ENCODE measurements around the gene CDS2.
A peak's percentile ranks its signal among the peaks of the same experiment; 100 is the strongest.
"Not testable (repeated sequence)": the region's sequence is repeated elsewhere in the genome, so short reads cannot be mapped to it uniquely, and the experiment has no call there.

Gene CDS2

DNA sequence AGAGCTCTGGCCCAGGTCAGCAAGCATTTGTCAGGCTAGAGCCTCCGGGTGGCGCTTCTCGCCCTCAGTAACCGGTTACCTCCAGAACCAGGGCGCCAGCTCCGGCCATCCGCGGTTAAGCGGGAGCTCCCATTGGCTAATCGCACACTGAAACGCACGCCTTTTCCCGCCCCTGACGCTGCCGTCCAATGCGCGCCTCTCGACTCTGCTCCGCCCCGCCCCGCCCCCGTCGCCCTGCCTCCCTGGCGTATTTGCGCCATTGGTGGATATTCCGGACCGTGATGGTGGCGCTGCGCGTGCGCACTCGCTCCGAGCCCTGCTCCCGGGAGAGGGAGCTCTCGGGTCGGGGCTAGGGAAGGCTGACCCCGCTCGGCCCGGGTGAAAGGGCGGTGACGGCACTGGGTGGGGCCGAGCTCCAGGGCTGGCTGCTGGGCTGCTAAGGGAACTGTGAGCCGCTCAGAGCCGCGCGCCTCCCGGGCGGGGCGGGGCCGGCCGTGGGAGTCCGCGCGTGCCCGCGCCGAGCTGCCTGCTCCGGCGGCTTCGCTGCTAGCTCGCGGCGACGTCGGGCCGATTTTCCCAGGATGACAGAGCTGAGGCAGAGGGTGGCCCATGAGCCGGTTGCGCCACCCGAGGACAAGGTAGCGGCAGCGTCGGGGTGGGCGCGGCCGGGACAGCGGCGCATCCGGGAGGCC is at the start of gene CDS2:
CDS2 (plus strand) TSS at position 497 of the 692 bp plus-strand sequence; CDS start at position 582, 85 bp downstream.
- FAIRE-seq = peak; percentile 96

DNA sequence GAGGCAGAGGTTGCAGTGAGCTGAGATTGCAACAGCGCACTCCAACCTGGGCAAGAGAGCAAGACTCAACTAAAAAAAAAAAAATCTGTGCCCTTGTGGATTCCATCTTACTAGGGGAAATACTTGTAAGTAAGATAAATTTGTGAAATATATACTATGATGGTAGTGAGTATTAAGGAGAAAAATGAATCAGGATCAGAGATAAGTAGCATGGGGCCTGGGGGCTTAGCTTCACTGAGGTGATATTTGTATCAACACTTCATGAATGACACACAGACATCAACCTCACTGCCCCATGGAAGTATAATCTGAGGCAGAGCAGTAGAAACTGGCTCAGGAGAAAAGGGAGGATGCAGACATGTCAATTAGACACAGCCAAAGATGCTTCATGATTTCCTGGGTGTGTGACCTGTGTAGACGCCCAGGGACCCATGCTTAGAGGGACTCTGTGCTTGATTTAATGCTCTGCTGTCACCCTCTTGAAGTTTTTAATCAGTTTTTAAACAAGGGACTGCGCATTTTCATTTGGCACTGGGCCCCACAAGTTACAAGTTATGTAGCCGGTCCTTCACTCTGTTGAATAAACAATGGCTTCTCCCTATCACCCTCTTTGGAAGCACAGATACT is 48.9 kb upstream of the CDS2 start:
- no peak for FAIRE-seq

More for the DNA sequence above, at the start of gene CDS2:
- DNase-seq (ENCODE audit: insufficient read length, low spot score) = peak; percentile 98

GRCh38 chr20:5078399-5078958 is 48.3 kb upstream of the CDS2 start:
- DNase-seq (ENCODE audit: insufficient read length, low spot score) = no peak

More for the DNA sequence above, 48.9 kb upstream of the CDS2 start:
- DNase-seq (ENCODE audit: insufficient read length, low spot score) = no peak

GRCh38 chr20:5080384-5080877 is 46.4 kb upstream of the CDS2 start:
- FAIRE-seq (no peak), DNase-seq (ENCODE audit: insufficient read length, low spot score) (no peak)

More at GRCh38 chr20:5078399-5078958, 48.3 kb upstream of the CDS2 start:
- FAIRE-seq = no peak

GRCh38 chr20:5085380-5085779 is 41.4 kb upstream of the CDS2 start:
- FAIRE-seq (no peak), DNase-seq (ENCODE audit: insufficient read length, low spot score) (no peak)

DNA sequence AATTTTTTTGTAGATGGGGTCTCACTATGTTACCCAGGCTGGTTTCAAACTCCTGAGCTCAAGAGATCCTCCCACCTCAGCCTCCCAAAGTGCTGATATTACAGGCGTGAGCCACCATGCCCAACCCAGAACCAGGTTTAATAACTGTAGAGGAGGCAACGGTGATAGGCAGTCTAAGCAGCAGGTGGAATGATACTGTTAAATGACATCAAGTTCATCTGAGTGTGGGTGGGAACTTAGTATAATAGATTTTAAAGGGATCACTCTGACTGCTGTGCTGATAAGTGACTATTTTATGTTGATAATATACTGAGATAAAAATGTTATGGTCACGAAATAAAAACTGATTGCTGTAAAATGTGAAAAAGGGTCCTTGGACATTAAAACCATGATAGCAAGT is 38.1 kb upstream of the CDS2 start:
- no peak for DNase-seq (ENCODE audit: insufficient read length, low spot score)
- no peak for FAIRE-seq

- FAIRE-seq (no peak), DNase-seq (ENCODE audit: insufficient read length, low spot score) (no peak)
These were observed 36.6 kb upstream of the CDS2 start for GRCh38 chr20:5090191-5090590.

- FAIRE-seq (no peak), DNase-seq (ENCODE audit: insufficient read length, low spot score) (no peak)
These were observed 34.9 kb upstream of the CDS2 start for GRCh38 chr20:5091902-5092301.

GRCh38 chr20:5092765-5093339 is 34.0 kb upstream of the CDS2 start:
- FAIRE-seq = no peak

DNA sequence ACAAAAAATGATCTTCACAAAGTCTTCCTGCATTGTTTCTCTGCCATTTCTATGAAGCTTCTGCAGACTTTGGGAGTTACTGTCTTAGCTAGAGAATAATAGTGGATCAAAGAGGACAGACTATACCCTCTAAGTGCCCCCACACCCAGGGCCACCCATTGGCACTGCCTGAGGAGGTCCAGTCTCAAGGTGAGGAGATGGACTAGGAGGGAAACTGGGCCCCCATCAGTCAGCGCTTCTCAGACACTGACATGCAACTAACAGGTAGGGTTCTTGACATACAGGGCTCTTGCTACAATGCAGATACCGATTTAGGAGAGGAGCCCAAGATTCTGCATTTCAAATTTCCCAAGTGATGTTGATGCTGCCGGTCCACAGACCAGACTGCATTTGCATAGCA is 31.4 kb upstream of the CDS2 start:
- DNase-seq (ENCODE audit: insufficient read length, low spot score) (no peak), FAIRE-seq (no peak)

More at GRCh38 chr20:5092765-5093339, 34.0 kb upstream of the CDS2 start:
- no peak for DNase-seq (ENCODE audit: insufficient read length, low spot score)

DNA sequence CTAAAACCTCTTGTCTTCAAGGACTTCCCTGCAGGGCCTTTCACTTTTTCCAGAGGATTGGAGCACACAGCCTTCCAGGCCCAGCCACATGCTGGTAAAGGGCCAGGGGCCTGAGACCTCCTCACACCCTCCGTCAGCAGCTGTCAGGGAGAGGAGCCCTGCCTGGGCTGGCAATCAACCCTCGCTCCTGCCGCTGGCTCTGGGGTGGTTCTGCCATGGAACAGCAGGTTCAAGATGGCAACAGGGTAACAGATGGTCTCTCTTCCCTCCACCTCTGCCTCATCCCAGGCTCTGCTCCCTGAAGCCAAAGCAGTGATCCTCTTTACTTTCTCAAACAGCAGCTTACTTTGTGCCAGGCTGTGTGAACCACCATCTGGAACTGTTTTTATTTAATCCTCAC is 30.9 kb upstream of the CDS2 start:
- FAIRE-seq (no peak), DNase-seq (ENCODE audit: insufficient read length, low spot score) (no peak)

DNA sequence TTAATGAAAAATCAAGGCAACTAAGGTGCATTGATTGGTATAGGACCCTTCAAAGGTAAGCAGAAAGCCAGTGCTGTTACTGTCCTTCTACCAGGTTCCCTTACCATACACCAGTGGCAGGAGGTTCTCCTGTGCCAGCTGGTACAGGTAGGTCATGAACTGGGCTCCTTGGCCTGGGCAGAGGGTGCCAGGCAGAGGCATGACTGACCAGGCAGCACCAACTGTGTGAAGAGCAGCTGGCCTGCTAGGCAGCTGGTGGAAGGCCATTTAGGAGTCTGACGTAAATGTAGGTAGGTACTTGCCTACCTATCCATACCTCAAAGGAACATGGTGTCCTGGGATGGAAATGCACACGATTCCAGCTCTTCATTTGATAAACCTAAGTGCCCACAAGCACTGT is 30.3 kb upstream of the CDS2 start:
- no peak for FAIRE-seq
- no peak for DNase-seq (ENCODE audit: insufficient read length, low spot score)

DNA sequence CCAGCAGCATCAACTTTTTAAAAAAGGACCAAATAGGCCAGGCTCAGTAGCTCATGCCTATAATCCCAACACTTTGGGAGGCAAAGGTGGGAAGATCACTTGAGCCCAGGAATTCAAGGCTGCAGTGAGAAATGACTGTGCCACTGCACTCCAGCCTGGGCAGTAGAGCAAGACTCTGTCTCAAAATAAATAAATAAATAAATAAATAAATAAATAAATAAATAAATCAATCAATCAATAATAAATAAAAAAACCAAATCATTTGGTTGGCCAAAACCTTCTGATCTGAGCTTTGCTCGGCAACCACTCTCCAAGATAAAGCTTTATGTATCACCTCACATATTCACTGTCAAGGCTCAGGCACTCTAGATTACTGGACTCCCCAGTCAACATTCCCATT is 27.8 kb upstream of the CDS2 start:
- not testable (repeated sequence) for DNase-seq (ENCODE audit: insufficient read length, low spot score); FAIRE-seq

GRCh38 chr20:5099909-5100308 is 26.9 kb upstream of the CDS2 start:
- DNase-seq (ENCODE audit: insufficient read length, low spot score); FAIRE-seq: not testable (repeated sequence)

GRCh38 chr20:5100684-5101347 is 26.0 kb upstream of the CDS2 start:
- no peak for FAIRE-seq
- peak; percentile 54 for DNase-seq (ENCODE audit: insufficient read length, low spot score)

GRCh38 chr20:5104479-5104878 is 22.3 kb upstream of the CDS2 start:
- FAIRE-seq = no peak
- no peak for DNase-seq (ENCODE audit: insufficient read length, low spot score)

DNA sequence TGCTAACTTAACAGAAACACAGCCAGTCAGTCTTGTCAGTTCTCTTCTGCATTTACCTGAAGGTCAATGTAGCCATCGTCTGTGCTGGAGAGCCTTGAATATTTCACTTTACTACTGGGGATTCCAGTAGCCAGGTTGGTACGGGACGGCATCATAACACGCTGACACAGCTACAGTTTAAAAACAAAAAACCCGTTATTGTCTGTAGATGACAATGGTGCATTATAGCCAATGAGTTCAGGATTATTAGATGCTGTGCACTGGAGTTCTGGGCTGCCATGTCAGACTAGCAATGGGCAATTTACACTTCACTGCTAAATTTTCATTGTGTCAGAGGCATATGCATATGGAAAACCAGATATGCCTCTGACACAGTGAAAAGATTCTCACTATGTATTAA is 17.5 kb upstream of the CDS2 start:
- DNase-seq (ENCODE audit: insufficient read length, low spot score) = no peak
- FAIRE-seq = no peak

DNA sequence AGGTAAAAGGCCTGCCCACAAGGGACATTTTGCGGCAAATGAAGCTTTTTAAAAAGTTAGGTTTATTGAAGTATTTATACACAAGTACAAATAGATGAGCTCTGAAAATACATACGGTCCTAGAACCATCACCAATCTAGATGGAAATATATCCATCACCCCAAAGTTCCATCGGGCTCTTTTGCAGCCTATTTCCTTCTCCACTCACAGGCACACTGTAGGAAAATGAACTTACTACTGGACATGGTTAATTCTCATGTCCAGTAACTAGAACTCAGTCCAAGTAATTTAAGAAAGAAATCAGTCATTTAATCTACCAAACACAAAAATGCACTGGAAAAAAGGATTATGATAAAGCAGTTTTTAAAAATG is 13.2 kb upstream of the CDS2 start:
- FAIRE-seq (no peak), DNase-seq (ENCODE audit: insufficient read length, low spot score) (no peak)

GRCh38 chr20:5114403-5114802 is 12.4 kb upstream of the CDS2 start:
- FAIRE-seq (no peak), DNase-seq (ENCODE audit: insufficient read length, low spot score) (no peak)

GRCh38 chr20:5116875-5117274 is 9.9 kb upstream of the CDS2 start:
- DNase-seq (ENCODE audit: insufficient read length, low spot score) = no peak
- no peak for FAIRE-seq

Measured in HTR-8/SVneo (cell line).